RCC 7860 (cell line): ENCODE measurements around the gene GFPT2.

ENCODE experiments used
- DNase-seq: peaks from one replicate; pipeline ENCODE4 v3.0.0-alpha.2; 2015; ENCODE audit warnings: low spot score
- FAIRE-seq: peaks from 2 replicates; lab custom pipeline; 2012; peaks lifted over from hg19 to GRCh38; lab: Jason Lieb, UNC

The GFPT2 gene

DNA sequence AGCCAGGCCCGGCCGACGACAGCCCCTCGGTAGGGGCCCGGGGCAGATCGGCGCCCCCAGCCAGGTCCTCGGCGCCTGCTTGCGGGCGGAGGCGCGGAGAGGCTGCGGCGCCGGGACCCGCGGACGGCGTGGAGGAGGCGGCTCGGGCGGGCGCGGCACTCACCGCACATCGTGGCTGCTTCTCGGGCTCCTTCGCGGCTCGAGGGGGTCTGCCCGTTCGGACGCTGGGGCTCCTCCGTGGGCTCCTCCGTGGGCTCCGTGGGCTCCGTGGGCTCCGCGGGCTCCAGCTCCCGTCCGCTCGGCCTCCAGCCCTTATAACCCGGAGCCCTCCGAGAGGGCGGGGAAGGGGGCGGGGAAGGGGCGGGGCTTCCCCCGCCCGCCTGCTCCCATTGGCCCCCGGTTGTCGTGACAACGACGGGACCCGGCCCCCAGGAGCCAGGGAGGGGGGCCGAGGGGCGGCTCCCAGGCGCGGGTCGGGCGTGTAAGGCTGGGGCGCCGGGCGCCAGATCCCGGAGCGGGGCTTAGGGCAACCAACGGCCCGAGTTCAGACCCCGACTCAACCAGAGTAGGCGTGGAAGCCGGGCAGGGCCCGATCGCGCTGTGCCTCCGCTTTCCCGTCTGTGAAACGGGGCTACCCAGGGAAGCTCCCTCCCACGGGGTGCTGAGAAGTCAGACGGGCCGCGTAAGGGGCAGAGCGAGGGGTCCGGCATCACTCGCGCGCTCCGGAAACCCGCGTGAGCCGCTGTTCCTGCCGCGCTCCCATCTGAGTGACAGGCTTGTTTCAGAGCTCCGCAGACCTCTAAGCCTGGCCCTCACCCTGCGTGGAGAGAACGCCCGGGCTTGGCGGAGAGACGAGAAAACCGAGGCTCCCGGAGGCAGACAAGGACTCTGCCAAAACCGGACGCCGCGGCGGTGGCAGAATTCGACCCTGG is at the start of gene GFPT2:
TSS of gene GFPT2 (minus strand) at position 289 of the 932 bp plus-strand sequence. CDS start at position 170, 119 bp downstream.
- DNase-seq = peak; percentile 4
- FAIRE-seq = no peak

DNA sequence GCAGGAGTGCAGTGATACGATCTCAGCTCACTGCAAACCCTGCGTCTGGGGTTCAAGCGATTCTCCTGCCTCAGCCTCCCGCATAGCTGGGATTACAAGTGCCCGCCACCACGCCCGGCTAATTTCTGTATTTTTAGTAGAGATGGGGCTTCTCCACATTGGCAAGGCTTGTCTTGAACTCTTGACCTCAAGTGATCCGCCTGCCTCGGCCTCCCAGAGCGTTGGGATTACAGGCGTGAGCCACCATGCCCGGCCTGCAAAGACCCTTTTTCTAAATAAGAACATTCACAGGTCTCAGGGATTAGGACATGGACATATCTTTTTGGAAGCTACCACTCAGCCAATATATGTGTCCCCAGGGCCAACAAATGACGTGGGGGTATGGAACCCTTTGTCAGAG is 49.6 kb upstream of the GFPT2 start:
- no peak for DNase-seq
- FAIRE-seq = no peak

DNA sequence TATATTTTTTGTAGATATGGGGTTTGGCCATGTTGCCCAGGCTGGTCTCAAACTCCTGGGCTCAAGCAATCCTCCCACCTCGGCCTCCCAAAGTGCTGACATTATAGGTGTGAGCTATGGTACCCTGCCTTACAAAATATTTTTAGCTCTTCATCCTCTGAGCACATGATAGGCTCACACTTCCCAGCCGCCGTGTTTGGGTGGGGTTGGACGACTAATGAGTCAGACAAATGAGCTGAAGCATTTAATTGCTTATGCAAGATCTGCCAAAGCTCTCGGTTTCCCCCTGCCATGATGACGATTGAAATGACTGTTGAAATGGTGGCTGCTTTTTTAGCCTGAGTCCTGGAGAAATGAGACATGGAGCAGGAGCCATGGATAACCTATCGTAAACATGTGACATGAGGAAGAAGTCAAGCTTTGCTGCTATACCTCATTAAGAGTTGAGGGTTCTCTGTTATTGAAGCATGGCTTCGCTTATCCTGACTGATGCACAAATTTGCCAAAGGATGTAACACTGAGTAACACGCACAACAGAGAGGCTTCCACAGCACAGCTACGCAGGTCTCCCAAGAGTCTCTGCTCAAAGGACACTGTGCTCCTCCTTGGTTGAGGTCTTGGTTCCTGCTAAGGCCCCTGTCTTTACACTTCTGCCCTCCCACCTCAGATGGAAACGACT is 48.2 kb upstream of the GFPT2 start:
- DNase-seq (no peak), FAIRE-seq (no peak)

DNA sequence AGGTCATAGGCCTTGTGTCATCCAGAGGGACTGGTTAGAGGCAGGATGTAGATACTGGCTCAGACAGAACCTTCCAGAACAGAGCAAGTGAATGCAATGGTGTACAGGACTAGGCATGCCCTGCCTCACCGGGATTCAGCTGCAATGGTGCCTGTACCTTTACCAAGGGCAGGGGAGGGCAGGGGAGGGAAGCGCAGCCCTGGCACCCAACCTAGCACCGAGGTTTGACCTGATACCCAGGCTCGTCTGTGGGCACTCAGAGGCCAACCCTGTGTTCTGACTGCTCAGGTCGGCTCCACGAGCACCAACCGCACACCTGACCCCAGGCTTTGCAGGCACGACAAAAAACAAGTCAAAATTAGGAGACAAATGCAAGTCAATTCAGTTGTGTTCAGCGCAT is 47.3 kb upstream of the GFPT2 start:
- FAIRE-seq = no peak
- DNase-seq = no peak

DNA sequence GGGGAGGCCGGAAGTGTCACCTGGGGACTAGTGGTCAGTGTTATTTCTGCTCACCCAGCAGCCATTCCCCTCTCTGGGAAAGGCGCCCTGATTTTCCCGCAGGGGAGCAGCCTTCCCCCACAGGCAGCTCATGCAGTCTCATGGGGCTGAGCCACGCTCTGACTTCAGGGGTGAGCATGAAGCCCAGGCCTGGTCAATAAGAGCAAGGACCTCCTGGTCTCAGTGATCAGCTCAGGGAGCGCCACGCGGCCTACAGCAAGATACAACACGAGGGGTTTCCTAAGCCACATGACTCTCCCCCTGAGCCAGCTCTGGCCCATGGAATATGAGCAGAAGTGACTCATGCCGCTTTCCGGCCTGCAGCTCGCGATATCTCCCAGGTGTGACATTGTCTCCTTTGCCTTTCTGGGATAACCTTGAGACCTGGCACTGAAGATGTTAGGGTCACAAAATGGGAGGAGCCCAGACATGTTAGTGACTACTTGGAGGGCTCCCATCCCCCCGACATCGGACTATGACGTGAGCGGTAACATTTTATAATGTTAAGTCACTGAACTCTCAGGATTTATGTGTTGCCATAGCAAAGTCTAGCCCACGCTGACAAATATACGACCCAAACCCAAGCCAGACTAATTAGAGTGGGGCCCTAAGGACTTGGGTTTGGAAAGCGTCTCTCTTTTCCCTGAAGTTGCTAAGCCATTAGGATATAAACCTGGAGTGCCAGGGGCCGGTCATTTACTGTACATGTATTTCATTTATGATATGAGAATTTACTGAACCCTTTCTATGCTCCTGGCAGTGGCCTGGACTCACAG is 46.5 kb upstream of the GFPT2 start:
- DNase-seq = no peak
- no peak for FAIRE-seq

DNA sequence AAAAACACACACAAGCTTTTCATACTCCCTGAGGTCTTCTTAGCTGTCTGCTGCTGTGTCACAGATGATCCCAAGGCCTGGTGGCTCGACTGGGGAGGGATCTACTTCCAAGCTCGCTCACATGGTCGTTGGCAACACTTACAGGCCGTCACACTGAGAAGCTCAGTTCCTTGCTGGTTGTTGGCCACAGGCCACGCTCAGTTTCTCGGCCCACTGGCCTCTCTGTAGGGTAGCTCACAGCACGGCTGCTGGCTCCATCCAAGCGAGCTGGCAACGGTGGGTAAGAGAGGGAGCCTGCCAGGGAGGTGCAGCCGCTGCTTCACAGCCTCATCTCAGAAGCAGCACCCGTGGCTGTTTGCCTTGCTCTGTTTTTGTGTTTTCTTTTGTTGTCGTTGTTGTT is 43.8 kb upstream of the GFPT2 start:
- no peak for DNase-seq
- no peak for FAIRE-seq

DNA sequence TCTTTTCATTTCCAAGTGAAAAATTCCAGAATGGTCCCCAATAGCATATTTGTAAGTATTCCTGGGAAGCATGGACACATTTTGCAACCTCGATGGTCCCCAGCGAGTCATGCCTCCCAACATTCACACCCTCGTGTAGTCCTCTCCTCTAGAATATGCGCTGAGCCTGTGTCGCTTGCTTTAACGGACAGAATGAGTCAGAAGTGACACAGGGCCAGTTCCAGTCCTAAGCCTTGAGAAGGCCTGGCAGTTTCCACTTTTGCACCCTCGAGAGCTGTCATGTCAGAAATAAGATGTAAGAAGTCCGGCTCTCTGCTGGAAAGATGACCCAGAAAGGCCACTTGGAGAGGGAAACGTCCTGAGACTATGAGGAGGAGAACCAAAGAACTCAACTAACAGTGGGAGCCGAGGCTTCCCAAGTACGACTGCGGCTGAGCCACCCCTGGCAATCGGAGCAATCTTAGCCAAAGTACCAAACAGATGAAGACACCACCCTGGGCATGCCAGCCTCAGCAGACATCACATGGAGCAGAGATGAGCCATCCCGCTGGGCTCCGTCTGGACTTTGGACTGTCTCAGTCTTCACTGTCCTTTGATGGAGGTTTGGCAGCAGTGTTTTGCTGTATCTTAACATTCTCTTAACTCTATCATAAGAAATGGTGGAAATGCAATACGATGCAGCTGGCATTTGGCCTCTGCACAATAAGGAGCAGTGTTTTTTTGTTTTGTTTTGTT is 42.6 kb upstream of the GFPT2 start:
- FAIRE-seq (no peak), DNase-seq (peak; percentile 54)

DNA sequence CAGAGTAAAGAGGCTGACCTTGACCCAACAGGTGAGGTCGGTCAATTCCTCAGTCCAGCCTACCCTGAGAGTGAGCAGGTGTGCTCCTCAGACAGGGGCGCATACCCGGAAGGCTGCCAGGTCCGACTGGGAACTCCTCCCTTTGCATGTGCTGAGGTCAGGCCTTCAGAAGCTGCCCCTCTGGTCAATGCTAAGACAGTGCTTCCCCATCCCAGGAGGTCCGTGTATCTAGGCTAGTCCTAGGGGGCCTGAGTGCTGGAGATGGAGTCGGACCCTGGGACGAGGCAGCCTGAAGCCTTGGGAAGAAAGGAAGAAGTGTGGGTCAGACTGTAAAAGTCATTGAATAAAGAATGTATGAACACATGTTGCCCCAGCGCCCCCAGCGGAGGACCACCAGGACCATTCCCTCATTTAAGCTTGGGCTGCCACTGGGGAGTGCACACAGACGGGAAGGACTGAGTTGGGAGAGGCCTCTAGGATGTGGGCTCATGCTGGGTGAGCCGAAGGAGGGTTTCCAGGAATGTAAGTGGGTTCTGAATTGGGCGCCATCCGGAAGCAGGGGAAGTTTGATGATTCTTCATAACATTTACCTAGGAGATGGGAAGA is 41.0 kb upstream of the GFPT2 start:
- no peak for FAIRE-seq
- no peak for DNase-seq

DNA sequence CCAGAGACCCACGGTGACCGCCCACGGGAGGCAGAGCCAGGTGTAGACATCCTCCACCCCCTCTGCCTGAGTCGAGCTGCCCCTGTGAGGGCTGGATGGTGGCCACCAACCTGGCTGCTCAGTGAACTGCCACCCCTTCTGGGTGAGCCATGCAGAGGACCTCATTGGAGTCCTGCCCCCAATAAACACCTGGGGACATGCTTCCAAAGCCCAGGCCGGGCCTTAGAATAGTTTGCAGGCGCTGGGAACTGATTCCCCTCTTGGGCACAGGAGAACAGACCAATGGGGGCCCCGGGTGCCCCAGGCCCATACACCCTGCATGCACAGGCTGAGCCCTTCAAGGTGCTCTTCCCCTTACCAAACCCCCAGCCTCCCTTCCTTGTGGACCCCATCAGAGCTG is 38.1 kb upstream of the GFPT2 start:
- FAIRE-seq (no peak), DNase-seq (no peak)

DNA sequence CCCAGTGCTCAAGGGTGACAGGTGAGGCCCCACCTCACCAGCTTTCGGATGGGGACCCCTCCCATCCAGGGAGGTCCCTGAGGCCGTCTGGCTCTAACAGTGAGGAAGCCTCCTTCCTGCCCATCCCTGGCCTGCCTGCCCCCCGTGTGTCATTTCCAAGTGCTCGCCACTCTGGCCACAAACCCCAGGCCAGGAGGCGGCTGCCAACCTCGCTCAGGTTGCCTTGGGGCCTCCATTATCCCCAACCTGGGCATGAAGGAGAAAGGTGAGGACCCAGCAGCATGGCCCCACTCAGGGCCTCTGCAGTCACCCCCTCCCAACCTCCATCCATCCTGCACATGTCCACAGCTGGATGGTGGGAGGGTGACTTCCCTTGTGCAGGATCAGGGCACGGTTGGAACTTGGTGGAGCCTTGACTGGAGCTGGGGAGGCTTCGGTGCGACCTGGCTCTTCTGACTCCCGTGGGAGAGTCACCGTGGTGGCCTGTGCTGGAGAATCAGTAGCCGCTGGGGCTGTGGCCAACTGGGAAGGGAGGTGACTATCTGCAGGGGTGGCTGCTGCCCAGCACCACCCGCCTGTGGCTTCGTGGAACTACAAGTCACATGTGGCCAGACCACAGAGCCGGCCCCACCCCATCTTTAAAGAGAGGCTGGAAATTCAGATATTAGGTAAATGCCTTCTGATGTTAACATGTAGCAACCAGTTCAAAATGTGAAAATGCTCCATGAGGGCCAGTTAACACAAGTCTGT is 37.5 kb upstream of the GFPT2 start:
- FAIRE-seq = no peak
- no peak for DNase-seq

DNA sequence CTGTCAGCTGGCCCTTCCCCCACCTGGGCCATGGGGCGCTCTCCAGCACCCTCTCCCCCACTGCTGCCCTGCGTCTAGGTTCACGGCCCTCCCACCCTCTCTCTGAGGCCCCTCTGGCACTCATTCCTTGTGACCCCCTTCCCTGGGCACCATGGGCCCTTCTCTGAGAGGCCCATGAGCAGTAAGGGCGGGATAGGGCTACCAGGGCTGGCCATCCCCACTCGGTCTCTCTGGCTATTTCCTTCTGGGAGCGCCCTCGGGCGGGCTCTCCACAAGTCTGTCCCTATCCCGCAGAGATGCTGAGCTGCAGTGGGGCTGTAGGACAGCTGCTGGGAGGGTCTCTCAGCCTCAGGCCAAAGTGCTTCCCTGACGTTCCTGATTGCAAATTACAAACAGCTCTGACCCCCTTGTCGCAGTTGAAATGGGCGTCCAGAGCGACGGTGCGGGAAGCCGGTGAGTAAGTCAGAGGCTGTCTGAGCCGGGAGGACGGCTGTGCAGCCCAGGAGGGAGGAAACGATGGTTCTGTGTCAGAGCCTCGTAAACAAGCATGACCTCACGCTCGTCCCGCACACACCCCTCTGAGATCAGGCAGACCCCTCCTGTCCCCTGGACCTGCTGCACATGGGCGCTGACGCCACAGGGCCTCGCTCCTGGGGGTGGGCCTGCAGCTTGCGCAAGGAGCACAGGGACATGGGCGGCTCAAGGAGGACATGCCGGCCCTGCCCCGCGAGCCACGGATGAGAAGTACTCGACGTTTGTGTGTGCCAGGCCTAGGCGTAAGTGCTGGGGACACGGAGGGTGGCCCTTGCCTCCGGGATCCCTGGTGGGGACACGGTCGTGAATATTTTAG is 36.3 kb upstream of the GFPT2 start:
- DNase-seq (no peak), FAIRE-seq (no peak)

DNA sequence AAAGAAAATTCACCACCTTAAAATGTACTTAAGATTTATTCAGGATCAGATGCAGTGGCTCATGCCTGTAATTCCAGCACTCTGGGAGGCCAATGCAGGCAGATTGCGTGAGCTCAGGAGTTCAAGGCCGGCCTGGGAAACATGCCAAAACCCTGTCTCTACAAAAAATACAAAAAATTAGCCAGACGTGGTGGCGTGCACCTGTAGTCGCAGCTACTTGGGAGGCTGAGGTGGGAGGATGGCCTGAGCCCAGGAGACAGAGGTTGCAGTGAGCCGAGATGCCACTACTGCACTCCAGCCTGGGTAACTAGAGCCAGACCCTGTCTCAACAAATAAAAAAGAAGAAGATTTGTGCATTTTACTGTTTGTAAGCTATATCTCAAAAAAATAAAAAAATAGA is 34.7 kb upstream of the GFPT2 start:
- DNase-seq (no peak), FAIRE-seq (no peak)

DNA sequence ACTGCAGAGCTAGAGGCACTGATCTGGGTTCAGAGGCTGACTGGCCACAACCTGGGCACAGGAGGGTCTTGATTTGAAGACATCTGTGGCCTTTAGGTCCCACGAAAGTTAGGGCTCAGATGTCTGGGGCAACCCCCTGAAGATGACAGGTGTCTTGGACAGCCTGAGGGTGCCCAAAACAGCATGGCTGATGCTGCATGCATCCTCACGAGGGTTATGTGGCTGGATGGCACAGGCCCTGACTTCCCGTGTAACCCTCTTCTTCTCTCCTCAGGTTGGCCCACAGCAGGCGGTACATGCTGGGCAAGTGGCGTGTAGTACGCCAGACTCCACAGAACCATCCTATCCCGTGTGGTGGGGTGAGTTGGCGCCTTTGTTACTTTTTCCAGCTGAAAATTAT is 29.8 kb upstream of the GFPT2 start:
- FAIRE-seq (no peak), DNase-seq (no peak)

DNA sequence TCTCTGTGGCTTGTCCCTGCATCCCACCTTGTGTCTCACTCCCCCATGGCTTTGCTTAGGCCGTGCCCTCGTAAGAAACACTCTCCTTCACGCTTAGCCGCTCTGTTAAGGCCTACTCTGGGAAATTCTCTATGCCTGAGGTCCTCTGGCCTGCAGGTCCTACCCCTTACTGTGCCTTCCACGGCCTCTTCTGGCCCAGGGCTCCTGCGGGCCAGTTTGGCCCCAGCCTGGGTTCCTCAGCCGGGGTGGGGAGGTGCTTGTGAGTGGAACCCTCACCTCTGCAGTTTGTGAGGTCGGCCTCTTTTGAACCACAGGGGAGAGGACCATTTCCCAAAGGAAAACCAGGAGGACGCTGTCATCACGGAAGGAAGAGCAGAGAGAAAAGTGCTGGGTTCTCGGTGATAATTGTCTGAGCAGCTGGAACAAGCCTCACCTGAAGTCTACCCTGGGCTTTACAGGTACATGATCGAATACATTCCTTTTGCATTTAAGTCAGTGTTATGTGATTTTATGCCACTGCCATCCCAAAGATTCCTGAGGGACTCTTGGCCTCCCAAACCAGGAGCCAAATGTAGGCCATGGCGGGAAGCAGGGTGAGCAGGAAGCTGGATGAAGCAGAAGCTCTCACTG is 28.8 kb upstream of the GFPT2 start:
- DNase-seq (no peak), FAIRE-seq (no peak)

DNA sequence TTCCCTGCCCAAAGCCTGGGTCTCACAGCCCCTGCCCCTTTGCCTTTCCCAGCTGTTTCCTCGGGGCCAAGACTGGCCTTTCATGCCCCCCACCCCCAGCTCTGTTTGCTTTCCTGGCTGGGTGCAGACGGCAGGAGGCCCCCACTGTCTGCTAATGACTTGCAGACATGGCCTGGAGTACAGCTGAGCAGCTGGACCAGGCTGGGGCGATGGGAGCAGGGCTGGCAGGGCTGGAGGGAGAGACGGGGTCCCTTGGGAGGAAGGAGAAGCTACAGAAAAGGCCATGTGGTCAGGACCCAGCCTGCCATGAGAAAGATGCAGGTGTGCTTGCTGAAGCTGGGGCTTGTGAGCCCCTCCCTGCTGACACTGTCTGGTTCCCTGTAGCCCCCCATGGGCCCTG is 28.3 kb upstream of the GFPT2 start:
- FAIRE-seq = no peak
- DNase-seq = no peak

DNA sequence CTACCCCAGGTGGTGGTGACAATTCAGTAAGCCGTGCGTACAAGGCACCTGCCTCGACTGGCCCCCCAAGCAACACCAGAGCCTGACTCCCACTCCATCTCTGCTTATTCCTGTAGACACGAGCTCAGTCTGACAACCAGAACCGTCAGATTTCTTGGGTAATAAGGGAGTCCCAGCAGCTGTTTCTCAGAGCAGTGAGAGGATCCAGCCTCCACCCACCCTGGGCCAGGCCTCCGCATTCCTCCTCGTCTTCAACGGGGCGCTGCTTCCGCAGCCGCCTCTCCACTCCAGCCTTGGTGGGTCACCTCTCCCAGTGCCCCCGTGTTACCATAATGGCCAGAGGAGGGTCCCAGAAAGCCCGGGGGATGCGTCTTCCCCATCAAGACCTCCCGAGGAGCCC is 27.7 kb upstream of the GFPT2 start:
- FAIRE-seq = no peak

DNA sequence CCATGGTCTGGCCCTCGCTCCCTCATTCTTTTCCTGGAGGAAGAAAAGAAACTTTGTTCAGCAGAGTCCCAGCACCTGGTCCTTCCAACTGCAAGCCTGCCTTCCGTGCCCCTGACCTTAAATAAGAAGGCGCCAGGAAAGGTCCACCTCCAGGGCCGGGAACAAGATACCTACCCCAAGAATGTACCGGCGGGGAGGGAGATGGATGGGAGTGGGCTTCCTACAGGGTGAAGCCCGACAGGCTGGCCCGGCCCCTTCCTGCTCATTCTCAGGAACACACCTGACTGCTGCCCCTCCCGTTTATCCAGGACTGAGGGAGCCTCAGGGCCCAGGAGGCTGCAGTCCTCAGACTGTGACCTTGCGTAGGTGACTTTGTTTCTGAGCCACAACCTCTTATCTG is 27.3 kb upstream of the GFPT2 start:
- no peak for FAIRE-seq
- no peak for DNase-seq

More for the DNA sequence above, 27.7 kb upstream of the GFPT2 start:
- DNase-seq = no peak

DNA sequence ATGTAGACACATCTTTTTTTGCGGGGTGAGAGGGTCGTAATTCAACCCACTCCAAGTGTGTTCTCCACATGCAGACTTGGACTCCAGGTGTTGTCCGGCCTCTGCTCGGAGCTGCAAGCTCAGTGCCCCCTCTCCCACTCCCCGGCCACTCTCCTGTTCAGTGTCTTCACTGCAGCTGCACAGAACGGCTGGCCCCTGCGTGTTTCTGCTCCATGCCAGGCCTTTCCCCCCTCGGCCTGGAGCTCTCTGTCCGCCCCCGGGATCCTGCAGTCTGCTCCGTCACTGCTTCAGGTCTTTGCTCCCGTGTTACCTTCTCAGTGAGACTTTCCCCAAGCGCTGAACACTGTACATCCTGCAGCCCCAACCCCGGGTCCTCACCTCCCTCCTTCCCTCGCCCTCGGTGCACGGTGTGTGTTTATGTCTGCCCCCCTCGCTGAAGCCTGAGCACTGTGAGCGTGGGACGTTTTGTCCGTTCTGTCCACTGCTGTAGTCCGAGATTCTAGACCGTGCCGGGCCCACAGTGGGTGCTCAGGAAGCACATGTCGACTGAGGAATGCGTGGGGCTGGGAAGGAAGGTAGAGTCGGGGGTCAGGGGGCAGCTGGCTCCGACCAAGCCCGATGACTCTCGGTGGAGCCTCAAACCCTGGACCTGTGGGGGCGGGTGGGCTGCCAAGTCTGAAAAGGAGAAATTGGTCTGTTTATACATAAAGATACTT is 26.4 kb upstream of the GFPT2 start:
- DNase-seq = no peak
- no peak for FAIRE-seq
